GM18909 (cell line): Measurements from ENCODE around the gene RAD51B.
"Not testable (repeated sequence)": the region's sequence is repeated elsewhere in the genome, so short reads cannot be mapped to it uniquely, and the experiment has no call there.

Experiments
- ATAC-seq: cut with Tn5 transposase; IDR thresholded peaks from one replicate; pipeline ENCODE4 v1.9.1; 2021; ENCODE audit warnings: mild to moderate bottlenecking; ENCODE audit not compliant: unreplicated experiment, poor library complexity

RAD51B gene

GRCh38 chr14:68048815-68049214 is 229.2 kb downstream of the RAD51B start:
- not testable (repeated sequence) for ATAC-seq

GRCh38 chr14:68050177-68050576 is 230.6 kb downstream of the RAD51B start:
- ATAC-seq: no peak

- no peak for ATAC-seq
These were observed 231.6 kb downstream of the RAD51B start for GRCh38 chr14:68051146-68051545.

GRCh38 chr14:68060198-68060597 is 240.6 kb downstream of the RAD51B start:
- no peak for ATAC-seq

GRCh38 chr14:68062651-68063050 is 243.1 kb downstream of the RAD51B start:
- no peak for ATAC-seq

GRCh38 chr14:68065322-68065721 is 245.7 kb downstream of the RAD51B start:
- no peak for ATAC-seq

GRCh38 chr14:68074765-68075381 is 255.3 kb downstream of the RAD51B start:
- ATAC-seq: no peak

GRCh38 chr14:68075382-68076029 is 255.9 kb downstream of the RAD51B start:
- no peak for ATAC-seq

- no peak for ATAC-seq
These were observed 256.9 kb downstream of the RAD51B start for GRCh38 chr14:68076451-68076850.

GRCh38 chr14:68079941-68080697 is 260.5 kb downstream of the RAD51B start:
- no peak for ATAC-seq

GRCh38 chr14:68081489-68081888 is 261.9 kb downstream of the RAD51B start:
- ATAC-seq: no peak

GRCh38 chr14:68082698-68083291 is 263.2 kb downstream of the RAD51B start:
- no peak for ATAC-seq

GRCh38 chr14:68084256-68084655 is 264.7 kb downstream of the RAD51B start:
- ATAC-seq: no peak

- ATAC-seq: no peak
These were observed 266.2 kb downstream of the RAD51B start for GRCh38 chr14:68085742-68086141.

GRCh38 chr14:68088451-68088854 is 268.9 kb downstream of the RAD51B start:
- ATAC-seq: no peak

GRCh38 chr14:68089146-68089731 is 269.7 kb downstream of the RAD51B start:
- no peak for ATAC-seq

GRCh38 chr14:68094158-68094557 is 274.6 kb downstream of the RAD51B start:
- ATAC-seq: no peak

- no peak for ATAC-seq
These were observed 275.2 kb downstream of the RAD51B start for GRCh38 chr14:68094752-68095151.

GRCh38 chr14:68097727-68098126 is 278.1 kb downstream of the RAD51B start:
- no peak for ATAC-seq

- no peak for ATAC-seq
These were observed 279.3 kb downstream of the RAD51B start for GRCh38 chr14:68098834-68099233.
